PC-9 (cell line): ENCODE data around the gene HIPK4.

Experiments used
- CTCF ChIP-seq: fragments of 200-600 bp; sonication (generic); conservative IDR thresholded peaks from 2 replicates; pipeline ENCODE4 v1.6.1; 2017; ENCODE audit warnings: mixed run types, antibody characterized with exemption, mild to moderate bottlenecking, moderate library complexity
- EZH2 ChIP-seq: fragments of 200-600 bp; sonication (generic); IDR thresholded peaks from 2 replicates; pipeline ENCODE4 v1.8.0; 2017; ENCODE audit warnings: antibody characterized with exemption, low read depth

GRCh38 chr19:40370997-40371801 lies 18.8 kb downstream of the HIPK4 start:
- TF ChIP-seq CTCF, result no peak
- TF ChIP-seq EZH2, result no peak
